GM21737 (cell line): ENCODE data around the gene CYTH3.
"Not testable (repeated sequence)": the region's sequence is repeated elsewhere in the genome, so short reads cannot be mapped to it uniquely, and the experiment has no call there.

Source experiments
- ATAC-seq: cut with Tn5 transposase; IDR thresholded peaks from one replicate; pipeline ENCODE4 v1.9.1; 2021; ENCODE audit warnings: mild to moderate bottlenecking, moderate library complexity; ENCODE audit not compliant: unreplicated experiment

Gene CYTH3

DNA sequence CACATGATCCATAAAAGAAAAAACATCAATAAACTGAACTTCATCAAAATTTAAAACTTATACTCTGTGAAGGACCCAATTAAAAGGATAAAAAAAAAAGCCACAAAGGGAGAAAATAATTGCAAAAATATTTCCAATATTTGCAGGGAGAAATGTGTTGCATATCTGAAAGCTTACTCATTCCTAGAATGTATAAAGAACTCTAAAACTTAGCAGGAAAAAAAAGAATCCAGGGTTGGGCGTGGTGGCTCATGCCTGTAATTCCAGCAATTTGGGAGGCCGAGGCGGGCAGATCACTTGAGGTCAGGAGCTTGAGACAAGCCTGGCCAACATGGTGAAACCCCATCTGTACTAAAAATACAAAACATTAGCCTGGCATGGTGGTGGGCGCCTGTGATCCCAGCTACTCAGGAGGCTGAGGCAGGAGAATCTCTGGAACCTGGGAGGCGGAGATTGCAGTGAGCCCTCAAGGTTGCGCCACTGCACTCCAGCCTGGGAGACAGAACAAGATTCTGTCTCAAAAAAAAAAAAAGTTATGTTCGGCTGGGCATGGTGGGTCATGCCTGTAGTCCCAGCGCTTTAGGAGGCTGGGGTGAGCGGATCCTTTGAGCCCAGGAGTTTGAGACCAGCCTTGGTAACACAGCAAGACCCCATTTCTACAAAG lies 11.1 kb upstream of the CYTH3 start:
- ATAC-seq = not testable (repeated sequence)

DNA sequence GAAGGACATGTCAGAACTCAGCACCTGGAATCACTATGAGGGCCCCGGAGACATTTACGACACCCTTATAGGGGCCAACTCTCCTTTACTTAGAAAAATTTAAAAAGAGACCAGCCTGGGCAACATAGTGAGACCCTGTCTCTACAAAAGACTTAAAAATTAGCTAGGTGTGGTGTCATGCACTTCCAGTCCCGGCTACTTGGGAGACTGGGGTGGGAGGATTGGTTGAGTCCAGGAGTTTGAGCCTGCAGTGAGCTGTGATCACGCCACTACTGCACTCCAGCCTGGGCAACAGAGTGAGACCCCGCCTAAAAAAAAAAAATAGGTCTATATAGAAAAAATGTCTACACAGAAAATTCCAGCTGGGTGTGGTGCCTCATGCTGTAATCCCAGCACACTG lies 7.5 kb upstream of the CYTH3 start:
- ATAC-seq = no peak

DNA sequence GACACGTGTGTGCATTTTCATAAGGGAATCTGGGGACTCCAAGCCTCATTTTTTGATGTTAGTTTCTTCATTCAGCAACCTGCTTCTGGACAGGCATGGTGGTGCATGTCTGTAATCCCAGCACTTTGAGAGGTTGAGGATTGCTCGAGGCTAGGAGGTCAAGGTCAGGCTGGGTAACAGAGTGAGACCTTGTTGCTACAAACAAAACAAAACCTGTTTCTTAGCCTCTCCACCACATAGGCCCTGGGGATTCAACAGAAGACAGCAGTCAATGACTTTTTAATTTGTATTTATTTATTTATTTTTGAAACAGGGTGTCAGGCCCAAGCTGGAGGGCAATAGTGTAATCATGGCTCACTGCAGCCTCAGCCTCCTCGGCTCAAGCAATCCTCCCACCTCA lies 6.9 kb upstream of the CYTH3 start:
- no peak for ATAC-seq

DNA sequence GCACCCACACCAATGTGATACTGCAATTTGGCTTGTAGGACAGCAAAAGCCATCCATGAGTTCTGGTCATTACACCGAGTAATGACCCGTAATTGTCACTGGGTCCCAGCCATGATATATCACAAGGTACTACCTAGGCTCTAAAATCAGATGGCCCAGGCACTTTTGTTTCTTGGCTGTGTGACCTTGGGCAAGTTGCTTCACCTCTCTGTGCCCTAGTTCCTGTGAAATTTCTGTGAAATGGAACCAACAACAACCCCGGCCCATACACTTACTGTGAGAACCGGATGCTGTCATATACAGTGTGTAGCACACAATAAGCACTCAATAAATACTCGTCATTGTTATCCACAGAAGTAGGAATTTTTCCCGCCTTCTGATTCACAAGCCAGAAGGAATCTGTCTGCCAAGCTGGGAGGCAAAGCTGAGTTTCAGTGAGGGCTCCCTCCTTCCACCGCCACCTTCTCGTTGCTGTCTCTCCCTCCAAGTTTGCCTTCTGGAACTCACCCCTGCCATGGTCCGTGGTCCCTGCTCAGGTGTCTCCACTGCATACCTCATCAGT lies 6.4 kb upstream of the CYTH3 start:
- ATAC-seq = no peak

DNA sequence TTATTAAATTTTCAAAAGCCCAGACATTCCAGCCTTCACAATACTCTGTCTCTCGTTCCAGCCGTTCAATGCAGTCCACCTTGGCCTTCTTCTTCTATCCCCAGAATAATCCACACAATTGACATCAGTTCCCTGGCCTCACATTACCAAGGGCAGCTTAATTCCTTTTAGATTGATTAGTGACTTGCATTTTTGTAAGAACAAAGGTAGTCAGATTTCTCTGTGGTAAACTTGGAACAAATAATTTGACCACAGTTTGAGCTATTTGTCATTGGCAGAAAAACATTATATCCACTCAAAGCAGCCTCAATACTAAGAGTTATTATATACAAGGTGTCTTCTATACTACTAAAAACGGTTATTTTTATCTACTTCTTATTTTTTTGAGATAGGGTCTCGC lies 5.1 kb upstream of the CYTH3 start:
- no peak for ATAC-seq

DNA sequence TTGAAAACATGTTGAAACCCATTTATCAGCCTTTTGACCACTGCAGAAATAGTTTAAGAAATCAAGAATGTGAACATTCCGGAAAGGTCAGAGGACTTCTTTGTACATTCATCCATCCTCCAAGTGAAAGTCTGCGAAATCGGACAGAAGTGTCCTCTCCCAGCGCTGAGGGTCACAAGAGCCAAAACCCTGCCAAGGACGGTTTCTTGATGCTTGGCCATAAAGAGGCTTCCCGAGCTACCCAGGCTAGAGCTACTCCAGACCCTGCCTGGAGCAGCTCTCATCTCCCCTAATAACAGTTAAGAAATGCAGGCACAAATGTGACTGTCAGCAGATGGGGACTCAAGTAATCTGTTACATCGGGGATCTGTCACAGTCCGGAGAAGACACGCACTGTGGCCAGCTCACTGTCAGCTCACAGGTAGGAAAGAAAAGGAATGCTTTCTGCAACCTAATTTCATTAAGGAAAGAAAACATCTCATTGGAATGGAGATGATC lies 4.5 kb upstream of the CYTH3 start:
- no peak for ATAC-seq

DNA sequence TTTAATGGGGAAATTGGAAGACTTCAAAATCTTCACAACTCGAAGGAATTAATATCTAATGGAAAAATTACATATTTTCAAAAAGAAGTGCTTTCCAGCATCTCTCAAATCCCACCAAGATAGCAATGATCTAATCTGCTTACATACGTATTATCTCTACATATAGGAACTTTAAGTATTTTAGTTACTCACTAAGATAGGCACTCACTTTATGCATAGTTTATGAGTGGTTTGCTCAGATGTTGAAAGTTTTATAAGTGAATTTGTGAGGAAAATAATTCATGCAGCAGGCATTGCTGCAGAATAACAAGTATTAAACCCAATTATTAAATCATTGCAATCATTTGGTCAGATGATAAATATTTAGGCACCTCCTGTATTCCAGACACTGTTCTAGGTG lies 2.3 kb upstream of the CYTH3 start:
- no peak for ATAC-seq

DNA sequence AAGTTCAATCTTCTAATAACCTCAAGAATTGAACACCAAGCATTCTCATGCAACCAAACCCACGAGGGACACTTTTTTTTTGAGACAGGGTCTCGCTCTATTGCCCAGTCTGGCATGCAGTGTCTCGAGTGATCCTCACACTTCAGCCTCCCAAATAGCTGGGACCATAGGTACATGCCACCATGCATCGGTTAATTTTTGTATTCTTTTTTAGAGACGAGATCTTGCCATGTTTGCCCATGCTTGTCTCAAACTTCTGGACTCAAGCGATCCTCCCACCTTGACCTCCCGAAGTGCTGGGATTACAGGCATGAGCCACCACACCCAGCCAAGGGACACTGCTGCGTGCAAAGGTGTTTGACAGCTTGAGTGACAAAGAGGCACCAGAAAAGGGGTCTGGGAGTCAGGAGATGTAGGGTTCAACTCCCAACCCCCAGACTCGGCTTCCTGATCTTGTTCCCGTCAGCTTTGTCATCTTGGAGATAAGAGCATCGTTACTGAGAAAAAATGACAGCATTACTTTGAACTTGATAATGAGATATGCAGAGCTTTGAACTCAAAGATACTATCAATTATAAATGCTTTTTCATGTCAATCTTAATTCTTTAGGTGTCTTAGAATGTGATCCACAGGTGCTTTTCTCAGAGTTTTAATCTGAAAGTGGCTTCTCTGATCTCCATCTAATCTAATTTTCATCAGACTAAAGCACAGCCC lies 1.6 kb upstream of the CYTH3 start:
- no peak for ATAC-seq

DNA sequence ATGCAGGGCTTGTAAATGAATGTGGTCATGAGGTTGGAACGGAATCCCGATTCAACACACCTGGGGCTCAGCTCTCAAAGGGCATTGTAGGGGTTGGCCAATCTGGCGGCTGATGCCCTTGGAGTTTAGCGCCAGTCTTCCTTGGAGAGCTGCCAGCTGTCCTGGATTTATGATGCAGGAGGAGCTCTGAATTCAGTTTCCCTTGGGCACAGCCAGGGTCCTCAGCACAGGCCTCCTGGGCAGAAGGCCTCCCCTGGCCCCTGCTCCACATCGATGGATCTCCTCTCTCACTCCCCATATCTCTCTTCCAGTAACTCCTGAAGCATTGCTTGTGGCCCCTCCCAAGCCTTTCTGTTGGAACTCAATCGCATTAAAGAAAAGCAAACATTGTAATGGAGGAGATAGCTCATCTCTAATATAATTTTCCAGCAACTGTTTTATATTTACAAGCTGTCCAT lies 985 bp upstream of the CYTH3 start:
- ATAC-seq = no peak

DNA sequence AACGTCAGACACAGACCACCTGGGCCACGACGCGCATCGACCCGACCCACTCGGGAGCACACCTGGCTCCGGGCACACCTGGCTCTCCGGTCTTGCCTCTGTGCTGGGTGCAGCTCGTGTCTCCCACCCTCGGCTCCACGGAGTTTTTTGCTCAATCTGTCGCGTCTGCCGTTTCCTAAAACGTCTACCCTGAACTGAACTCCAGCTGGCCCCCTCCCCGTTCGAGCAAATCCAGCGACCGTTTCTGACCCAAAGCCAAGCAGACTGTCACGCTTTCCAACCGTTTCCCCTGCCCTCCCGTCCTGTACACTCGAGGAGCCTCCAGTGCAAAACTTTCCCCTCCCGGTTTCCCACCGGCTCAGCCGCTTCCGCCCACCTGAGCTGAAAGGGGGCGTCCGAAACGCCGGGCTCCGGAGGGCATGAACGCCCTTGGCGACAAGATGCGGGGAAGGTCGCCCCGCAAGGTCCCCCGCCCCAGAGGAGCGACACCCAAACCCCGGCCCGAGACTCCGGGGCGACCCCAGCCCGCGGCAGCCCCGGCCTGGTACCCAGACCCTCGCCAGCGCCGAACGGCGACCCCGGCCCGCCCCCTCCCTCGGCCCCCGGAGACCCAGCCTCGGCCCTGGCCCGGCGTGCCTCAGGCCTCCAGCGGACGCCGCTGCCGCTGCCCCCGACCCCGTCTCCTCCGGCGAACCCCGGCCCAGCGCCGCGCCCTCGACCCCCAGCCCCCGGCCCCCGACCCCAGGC lies 557 bp downstream of the CYTH3 start:
- no peak for ATAC-seq

DNA sequence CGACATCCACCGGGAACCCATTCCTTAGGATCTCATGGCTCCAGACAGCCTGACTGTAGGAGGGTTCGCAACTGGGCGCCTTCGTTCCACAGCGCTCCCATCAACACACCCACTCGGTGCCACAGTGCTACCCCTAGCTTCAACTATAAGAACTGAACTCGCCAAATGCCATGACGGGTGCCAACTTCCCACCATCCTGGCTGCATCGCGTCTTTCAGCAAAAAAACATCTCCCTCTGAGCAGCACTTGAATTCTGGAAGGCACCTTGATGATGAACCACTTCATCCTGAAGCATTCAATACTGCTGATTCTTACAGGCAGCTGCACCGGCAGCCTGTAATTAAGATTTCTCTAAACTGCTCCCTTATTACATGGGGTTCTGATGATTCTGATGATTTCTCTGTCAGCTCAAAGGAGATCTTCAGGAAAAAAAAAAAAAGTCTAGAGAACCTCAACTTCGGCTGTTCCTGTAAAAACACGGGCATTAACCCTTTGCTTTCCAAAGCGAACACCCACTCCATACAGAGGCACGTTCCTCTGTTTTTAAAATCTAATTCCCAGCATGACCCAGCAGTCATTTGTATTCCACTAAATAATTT lies 1.3 kb downstream of the CYTH3 start:
- no peak for ATAC-seq

DNA sequence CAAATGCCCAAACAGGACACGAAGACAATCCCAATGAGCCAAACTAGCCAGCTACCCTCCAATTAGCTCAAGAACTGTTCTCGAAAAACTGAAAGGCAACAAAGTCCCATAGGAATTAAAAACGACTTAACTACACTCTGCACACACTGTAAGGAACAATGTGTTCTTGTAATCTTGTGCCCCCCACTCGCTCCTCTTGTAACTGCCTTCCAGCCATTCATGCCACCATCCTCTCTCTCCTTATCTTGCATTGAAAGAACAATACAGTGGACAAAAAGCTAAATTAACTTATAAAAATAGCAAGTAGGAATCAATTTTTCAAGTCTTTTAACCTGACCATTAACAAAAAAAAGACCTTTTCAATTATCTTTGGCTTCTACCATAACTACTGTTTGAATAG lies 2.9 kb downstream of the CYTH3 start:
- ATAC-seq = no peak

DNA sequence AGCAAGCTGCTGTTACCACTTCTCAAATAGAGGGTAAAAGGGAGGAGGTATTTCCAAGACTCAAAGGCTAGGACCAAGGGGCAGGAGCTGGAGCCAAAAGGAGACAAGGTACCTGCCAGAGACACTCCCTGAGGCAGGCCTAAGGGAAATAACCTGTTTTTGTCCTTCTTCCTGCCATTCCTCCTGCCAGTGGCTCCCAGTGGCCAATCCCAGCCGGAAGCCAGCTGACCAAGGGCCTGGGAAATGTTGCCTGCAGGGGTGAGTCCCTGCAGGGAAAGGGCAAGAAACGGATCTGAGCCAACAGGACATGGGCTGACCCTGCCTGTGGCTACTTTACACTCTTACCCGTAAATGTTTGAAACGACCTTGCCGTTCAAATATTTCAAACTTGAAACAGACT lies 3.5 kb downstream of the CYTH3 start:
- no peak for ATAC-seq

DNA sequence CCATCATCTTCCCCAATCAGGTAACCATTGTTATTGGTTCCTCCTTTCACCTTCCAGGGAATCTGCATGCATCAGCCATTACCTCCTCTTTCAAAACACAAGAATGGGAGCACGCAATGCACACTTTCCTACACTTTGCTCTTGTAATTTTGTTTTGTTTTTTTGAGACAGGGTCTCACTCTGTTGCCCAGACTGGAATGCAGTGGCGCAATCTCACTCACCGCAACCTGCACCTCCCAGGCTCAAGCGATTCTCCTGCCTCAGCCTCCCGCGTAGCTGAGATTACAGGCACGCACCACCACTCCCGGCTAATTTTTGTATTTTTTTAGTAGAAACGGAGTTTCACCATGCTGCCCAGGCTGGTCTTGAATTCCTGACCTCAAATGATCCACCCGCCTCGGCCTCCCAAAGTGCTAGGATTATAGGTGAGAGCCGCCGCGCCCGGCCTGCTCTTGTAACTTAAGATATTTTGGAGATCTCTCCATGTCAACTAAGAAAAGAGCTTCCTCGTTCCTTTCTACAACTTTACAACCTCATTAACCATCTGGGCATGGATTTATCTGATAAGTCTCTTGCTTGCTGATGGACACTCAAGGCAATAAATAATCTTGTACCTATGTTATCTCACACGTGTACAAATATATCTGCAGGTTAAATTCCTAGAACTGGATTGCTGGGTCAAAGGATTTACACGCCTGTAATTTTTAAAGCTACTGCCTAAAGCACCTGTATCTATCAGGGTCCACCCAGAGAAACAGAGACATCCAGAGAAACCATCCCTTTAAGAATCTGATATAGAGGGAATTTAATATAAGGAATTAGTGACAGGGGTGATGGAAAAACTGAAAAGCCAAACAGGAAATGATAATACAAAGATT lies 4.2 kb downstream of the CYTH3 start:
- no peak for ATAC-seq

DNA sequence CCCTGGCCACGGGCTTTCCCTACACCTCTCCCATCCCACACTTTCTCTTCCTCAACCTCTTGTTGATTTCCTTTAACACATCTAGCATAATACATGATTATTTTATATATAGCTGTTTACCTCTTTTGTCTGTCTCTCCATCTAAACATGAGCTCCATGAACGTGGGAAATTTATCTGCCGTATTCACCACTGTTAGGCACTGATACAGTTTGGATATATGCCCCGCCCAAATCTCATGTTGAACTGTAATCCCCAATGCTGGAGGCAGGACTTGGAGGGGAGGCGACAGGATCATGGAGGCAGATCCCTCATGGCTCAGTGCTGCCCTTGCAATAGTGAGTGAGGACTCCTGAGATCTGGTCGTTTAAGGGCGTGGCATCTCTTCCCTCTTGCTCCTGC lies 5.7 kb downstream of the CYTH3 start:
- no peak for ATAC-seq

DNA sequence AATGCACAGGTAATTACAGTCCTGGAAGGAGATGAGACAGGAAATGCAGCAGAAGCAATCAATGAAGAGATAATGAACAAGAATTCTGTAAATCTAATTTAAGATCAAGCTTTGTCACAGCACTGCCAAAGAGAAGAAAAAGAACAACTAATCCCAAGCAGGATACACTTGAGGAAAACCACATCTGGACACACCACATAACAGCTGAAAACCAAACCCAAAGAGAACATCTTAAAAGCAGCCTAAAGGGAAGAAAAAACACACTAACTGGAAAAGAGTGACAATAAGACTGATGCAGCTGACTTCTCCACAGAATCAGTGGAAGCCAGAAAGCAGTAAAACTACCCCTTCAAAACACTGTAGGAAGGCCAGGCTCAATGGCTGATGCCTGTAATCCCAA lies 10.2 kb downstream of the CYTH3 start:
- no peak for ATAC-seq

DNA sequence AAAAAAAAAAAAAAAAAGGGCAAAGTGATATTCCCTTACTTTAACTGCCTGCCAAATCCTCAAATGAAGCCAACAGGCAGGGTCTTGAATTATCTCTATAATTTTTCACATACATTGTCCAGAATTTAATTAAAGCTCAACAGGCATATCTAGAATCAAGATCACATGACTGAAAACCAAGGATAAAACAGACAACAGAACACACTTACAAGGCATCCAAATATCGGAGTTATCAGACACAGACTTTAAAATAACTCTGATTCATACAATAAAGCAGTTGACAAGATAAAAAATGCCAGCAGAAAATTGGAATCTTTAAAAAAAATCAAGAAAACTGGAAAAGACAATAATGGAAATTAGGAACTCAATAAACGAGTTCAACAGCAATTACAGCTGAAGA lies 10.7 kb downstream of the CYTH3 start:
- ATAC-seq = no peak

DNA sequence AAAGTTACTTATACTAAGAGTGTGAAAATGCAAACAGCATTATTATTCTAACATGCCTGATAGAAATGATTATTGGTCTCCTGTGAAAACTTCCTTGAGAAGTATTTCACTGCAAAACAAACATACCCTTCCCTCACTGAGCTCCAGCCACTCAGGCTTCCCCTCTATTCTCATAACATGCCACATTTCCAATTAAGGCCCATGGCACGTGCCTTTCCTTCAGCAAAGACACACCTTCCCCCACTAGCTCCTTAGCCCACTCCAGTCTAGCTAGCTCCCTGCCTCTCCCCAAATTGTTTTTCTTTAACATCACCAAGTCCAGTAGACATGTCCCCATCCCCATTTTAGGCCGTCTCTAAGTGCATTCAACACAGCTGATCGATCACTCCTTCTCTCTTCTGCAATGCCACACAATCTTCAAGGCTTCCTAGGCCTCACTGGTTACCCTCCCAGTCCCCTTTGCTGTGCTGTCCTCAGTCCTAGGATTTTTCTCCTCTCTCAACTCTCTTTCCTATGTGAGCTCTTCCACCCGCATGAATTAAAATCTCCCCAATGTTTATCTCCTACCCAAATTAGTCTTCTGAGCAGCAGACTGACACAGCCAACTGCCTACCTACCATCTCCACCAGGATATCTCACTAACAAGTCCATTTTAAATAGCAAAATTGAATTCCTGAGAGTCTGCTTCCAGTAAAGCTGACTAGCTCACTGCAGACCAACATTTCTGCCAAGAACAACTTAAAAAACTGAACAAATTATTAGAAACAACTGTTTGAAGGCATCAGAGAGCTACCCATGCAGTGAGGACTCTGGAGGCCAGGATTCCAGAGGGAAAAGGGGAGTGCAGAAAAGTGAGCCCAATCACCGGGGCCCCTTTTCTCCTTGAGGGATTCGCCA lies 11.9 kb downstream of the CYTH3 start:
- ATAC-seq = no peak

DNA sequence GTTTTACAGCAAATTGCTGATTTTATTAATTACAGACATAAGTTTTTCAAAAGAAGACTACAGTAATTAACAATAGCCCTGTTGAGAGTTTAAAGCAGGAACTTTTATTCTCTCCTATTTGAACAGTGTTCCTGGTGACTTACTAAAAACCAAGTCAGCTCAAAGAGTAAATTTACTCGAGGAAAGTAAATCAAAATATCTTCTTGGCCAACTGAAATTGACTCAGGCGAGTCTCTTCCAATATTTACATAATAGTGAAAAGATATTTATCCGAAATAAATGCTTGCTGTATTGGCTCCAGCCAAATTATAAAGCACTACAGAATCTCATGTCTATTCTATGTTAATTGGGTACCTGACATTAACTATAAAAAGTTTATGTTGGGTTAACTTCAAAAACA lies 13.2 kb downstream of the CYTH3 start:
- no peak for ATAC-seq
